Measurements from ENCODE around the gene SPRY4.

Gene SPRY4

GRCh38 chr5:142319105-142319504, 5.7 kb downstream of the SPRY4 start:
- peak overlapping the region; percentile 97 for H3K4me3 ChIP-seq (ENCODE audit: low read depth, low read length)
- TF ChIP-seq CTCF (IDR thresholded peaks at IDR 0.05; ENCODE audit: low read depth, low read length), result no peak

- peak; percentile 43 for TF ChIP-seq CTCF (IDR thresholded peaks at IDR 0.05; ENCODE audit: low read depth, low read length)
- no peak overlapping the region for H3K4me3 ChIP-seq (ENCODE audit: low read depth, low read length)
These were observed 7.1 kb downstream of the SPRY4 start for GRCh38 chr5:142317753-142318152.

GRCh38 chr5:142317173-142317572, 7.6 kb downstream of the SPRY4 start:
- no peak for TF ChIP-seq CTCF (IDR thresholded peaks at IDR 0.05; ENCODE audit: low read depth, low read length)
- H3K4me3 ChIP-seq (ENCODE audit: low read depth, low read length), result no peak overlapping the region

DNA sequence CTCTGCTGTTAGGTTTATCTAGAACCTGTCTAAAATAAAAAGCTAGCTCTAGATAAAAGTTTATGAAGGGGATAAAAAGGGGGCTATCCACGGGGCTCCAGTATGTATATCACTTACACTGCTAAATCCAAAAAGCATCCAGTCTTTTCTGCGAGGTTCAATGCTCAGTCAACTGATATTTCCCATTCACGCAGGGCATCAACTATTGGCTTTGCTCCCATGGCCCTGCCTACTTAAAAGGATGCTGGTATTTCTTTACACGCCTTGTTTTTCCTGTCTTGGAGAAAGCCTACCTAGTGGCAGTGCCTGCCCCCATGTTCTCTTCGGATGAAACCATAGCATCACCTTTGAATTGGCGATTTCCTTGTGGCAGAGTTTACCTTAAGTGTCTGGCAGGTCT, 8.1 kb downstream of the SPRY4 start:
- TF ChIP-seq CTCF (IDR thresholded peaks at IDR 0.05; ENCODE audit: low read depth, low read length), result no peak
- no peak overlapping the region for H3K4me3 ChIP-seq (ENCODE audit: low read depth, low read length)

- no peak overlapping the region for H3K4me3 ChIP-seq (ENCODE audit: low read depth, low read length)
- no peak for TF ChIP-seq CTCF (IDR thresholded peaks at IDR 0.05; ENCODE audit: low read depth, low read length)
These were observed 8.8 kb downstream of the SPRY4 start for GRCh38 chr5:142316051-142316450.

- no peak for TF ChIP-seq CTCF (IDR thresholded peaks at IDR 0.05; ENCODE audit: low read depth, low read length)
These were observed 9.5 kb downstream of the SPRY4 start for GRCh38 chr5:142315096-142315900.

GRCh38 chr5:142314606-142315005, 10.2 kb downstream of the SPRY4 start:
- H3K4me3 ChIP-seq (ENCODE audit: low read depth, low read length), result no peak overlapping the region
- TF ChIP-seq CTCF (IDR thresholded peaks at IDR 0.05; ENCODE audit: low read depth, low read length), result no peak

More at GRCh38 chr5:142315096-142315900, 9.5 kb downstream of the SPRY4 start:
- H3K4me3 ChIP-seq (ENCODE audit: low read depth, low read length), result no peak overlapping the region

All from WI38 (cell line).